KMS-11 (cell line): ENCODE results near the gene PFKFB2.

Experiments used
- H2AFZ ChIP-seq: fragments of 200-600 bp; sonication (generic); 2 replicates; pipeline ENCODE4 v1.6.1; 2016; ENCODE audit warnings: antibody characterized with exemption, mixed run types, low read depth
- H3K27ac ChIP-seq: fragments of 200-600 bp; sonication (generic); 2 replicates; pipeline ENCODE4 v1.6.1; 2016; ENCODE audit warnings: mild to moderate bottlenecking, mixed run types
- H3K27me3 ChIP-seq: fragments of 200-600 bp; sonication (generic); 2 replicates; pipeline ENCODE4 v1.6.1; 2017; ENCODE audit warnings: mild to moderate bottlenecking, low read depth, mixed run types, moderate library complexity; ENCODE audit not compliant: insufficient read depth
- H3K36me3 ChIP-seq: fragments of 200-600 bp; sonication (generic); 2 replicates; pipeline ENCODE4 v1.6.1; 2017; ENCODE audit warnings: mild to moderate bottlenecking, mixed run types; ENCODE audit not compliant: insufficient read depth
- H3K4me1 ChIP-seq: fragments of 200-600 bp; sonication (generic); 2 replicates; pipeline ENCODE4 v1.6.1; 2016; ENCODE audit warnings: mild to moderate bottlenecking, low read depth, mixed run types; ENCODE audit not compliant: poor library complexity, severe bottlenecking
- H3K4me2 ChIP-seq: fragments of 200-600 bp; sonication (generic); 2 replicates; pipeline ENCODE4 v1.7.0; 2016; ENCODE audit warnings: mild to moderate bottlenecking, mixed run types
- H3K4me3 ChIP-seq: fragments of 200-600 bp; sonication (generic); IDR thresholded peaks from 2 replicates; pipeline ENCODE4 v1.6.1; 2017; ENCODE audit warnings: low read depth, low read length, mixed read lengths; ENCODE audit not compliant: insufficient read depth
- H3K79me2 ChIP-seq: fragments of 200-600 bp; sonication (generic); 2 replicates; pipeline ENCODE4 v1.6.1; 2016; ENCODE audit warnings: low read depth, mixed run types; ENCODE audit not compliant: insufficient read depth
- H3K9ac ChIP-seq: fragments of 200-600 bp; sonication (generic); 2 replicates; pipeline ENCODE4 v1.6.1; 2016; ENCODE audit warnings: mild to moderate bottlenecking, mixed run types
- H4K20me1 ChIP-seq: fragments of 200-600 bp; sonication (generic); 2 replicates; pipeline ENCODE4 v1.6.1; 2016; ENCODE audit warnings: mild to moderate bottlenecking, mixed run types; ENCODE audit not compliant: insufficient read depth
- CTCF ChIP-seq: fragments of 200-600 bp; sonication (generic); conservative IDR thresholded peaks from 2 replicates; pipeline ENCODE4 v1.6.1; 2017; ENCODE audit warnings: low read depth, mild to moderate bottlenecking, antibody characterized with exemption, low read length, moderate library complexity, mixed read lengths

The PFKFB2 gene

GRCh38 chr1:207052911-207053769, at the start of gene PFKFB2:
TSS of gene PFKFB2 (plus strand) at chr1:207053275. CDS start at chr1:207054718, 1,443 bp downstream.
- Histone ChIP-seq H3K9ac (peak within 1 kb of the TSS; percentile 63), H2AFZ (peak within 1 kb of the TSS; percentile 85), H3K4me3 (no peak within 1 kb of the TSS), H4K20me1 (no peaks in the 10 kb centered on the region), H3K27ac (peak within 1 kb of the TSS; percentile 6; the same call in 1 of the 2 replicates), H3K79me2 (peaks cover 10% of the 10 kb centered on the region; the same call in 1 of the 2 replicates), H3K4me1 (peaks cover 30% of the 10 kb centered on the region), H3K36me3 (no peaks in the 10 kb centered on the region), H3K4me2 (peak within 1 kb of the TSS; percentile 72), H3K27me3 (no peaks in the 10 kb centered on the region)
- no peak for TF ChIP-seq CTCF

GRCh38 chr1:207004931-207005830, 47.9 kb upstream of the PFKFB2 start:
- H3K79me2 ChIP-seq, result no peaks in the 10 kb centered on the region
- peak overlapping the region; percentile 42; the same call in 1 of the 2 replicates for H2AFZ ChIP-seq
- no peaks in the 10 kb centered on the region for H3K36me3 ChIP-seq
- no peak overlapping the region for H3K4me3 ChIP-seq
- no peaks in the 10 kb centered on the region for H3K4me1 ChIP-seq
- H3K27me3 ChIP-seq, result no peaks in the 10 kb centered on the region
- no peaks in the 10 kb centered on the region for H4K20me1 ChIP-seq
- no peak overlapping the region for H3K9ac ChIP-seq
- no peak overlapping the region for H3K27ac ChIP-seq
- TF ChIP-seq CTCF, result peak; percentile 93
- H3K4me2 ChIP-seq, result no peak overlapping the region

- no peak overlapping the region for H3K4me2 ChIP-seq
- no peaks in the 10 kb centered on the region for H3K79me2 ChIP-seq
- H3K4me3 ChIP-seq, result no peak overlapping the region
- no peaks in the 10 kb centered on the region for H3K36me3 ChIP-seq
- no peak overlapping the region for H3K9ac ChIP-seq
- H4K20me1 ChIP-seq, result no peaks in the 10 kb centered on the region
- TF ChIP-seq CTCF, result no peak
- H3K27ac ChIP-seq, result no peak overlapping the region
- H3K4me1 ChIP-seq, result no peaks in the 10 kb centered on the region
- no peak overlapping the region for H2AFZ ChIP-seq
- H3K27me3 ChIP-seq, result no peaks in the 10 kb centered on the region
Observed at GRCh38 chr1:207006083-207006482, 47.0 kb upstream of the PFKFB2 start.

- H3K4me2 ChIP-seq, result no peak overlapping the region
- no peaks in the 10 kb centered on the region for H3K36me3 ChIP-seq
- TF ChIP-seq CTCF, result no peak
- H3K9ac ChIP-seq, result no peak overlapping the region
- no peak overlapping the region for H3K27ac ChIP-seq
- no peaks in the 10 kb centered on the region for H3K27me3 ChIP-seq
- H4K20me1 ChIP-seq, result no peaks in the 10 kb centered on the region
- no peaks in the 10 kb centered on the region for H3K4me1 ChIP-seq
- H2AFZ ChIP-seq, result no peak overlapping the region
- no peaks in the 10 kb centered on the region for H3K79me2 ChIP-seq
- H3K4me3 ChIP-seq, result no peak overlapping the region
Observed at GRCh38 chr1:207006914-207007313, 46.2 kb upstream of the PFKFB2 start.
